DND-41 (cell line): ENCODE data around the gene SRMS.

Experiments used
- EZH2 ChIP-seq: IDR thresholded peaks from 3 replicates; pipeline ENCODE4 v1.6.1; 2012; ENCODE audit warnings: borderline replicate concordance, low read depth, mild to moderate bottlenecking, moderate library complexity, low read length, inconsistent platforms; ENCODE audit not compliant: severe bottlenecking
- TF ChIP-seq, protein P1 (sequence below): IDR thresholded peaks from 2 replicates; pipeline ENCODE4 v1.5.1; 2012; ENCODE audit warnings: borderline replicate concordance, low read length, moderate library complexity, mild to moderate bottlenecking; ENCODE audit not compliant: poor library complexity, severe bottlenecking; ENCODE audit errors: extremely low read depth

DNA sequence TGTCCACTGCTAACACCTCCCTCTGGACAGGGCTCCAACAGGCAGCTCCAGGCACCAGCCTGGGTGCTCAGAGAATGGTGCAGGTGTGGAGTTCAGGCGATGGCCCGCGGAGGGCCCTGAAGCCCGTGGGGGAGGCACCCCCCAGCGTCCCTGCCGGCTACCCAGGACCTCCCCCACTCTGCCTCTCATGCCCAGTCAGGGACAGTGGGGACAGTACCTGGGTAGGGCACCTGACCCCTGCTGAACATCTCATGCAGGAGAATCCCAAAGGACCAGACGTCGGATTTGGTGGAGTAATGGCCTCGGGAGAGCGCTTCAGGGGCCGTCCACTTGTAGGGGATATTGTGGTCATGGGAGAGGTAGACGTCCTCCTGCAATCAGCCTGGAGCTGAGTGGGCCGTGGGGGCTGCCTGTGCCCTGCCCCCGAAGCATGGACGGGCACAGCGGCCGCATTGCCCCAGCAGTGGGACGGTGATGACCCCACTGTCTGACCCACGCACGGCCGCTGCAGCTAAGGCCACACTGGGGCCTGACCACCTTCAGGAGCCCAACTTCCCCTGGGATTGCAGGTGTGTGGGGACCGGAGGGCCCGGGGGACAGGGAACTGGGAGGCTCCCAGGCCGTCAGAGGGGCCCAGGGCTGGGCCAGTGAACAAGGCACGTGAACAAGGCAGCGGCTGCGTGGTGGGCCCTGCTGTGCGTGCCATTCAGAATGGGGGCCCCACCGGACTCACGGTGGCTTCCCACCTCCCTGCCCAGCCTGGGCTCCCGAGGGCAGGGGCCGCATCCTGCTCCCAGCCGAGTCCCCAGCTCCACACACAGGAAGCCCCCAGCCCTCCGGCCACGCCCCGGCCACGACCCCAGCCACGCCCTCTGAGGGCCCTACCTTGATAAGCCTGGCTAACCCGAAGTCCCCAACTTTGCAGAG lies 17.4 kb downstream of the SRMS start:
- TF ChIP-seq, protein P1, sequence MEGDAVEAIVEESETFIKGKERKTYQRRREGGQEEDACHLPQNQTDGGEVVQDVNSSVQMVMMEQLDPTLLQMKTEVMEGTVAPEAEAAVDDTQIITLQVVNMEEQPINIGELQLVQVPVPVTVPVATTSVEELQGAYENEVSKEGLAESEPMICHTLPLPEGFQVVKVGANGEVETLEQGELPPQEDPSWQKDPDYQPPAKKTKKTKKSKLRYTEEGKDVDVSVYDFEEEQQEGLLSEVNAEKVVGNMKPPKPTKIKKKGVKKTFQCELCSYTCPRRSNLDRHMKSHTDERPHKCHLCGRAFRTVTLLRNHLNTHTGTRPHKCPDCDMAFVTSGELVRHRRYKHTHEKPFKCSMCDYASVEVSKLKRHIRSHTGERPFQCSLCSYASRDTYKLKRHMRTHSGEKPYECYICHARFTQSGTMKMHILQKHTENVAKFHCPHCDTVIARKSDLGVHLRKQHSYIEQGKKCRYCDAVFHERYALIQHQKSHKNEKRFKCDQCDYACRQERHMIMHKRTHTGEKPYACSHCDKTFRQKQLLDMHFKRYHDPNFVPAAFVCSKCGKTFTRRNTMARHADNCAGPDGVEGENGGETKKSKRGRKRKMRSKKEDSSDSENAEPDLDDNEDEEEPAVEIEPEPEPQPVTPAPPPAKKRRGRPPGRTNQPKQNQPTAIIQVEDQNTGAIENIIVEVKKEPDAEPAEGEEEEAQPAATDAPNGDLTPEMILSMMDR = no peak
- TF ChIP-seq EZH2 = no peak
